NB4 (cell line): Measurements from ENCODE around the gene PIGQ.
A peak's percentile ranks its signal among the peaks of the same experiment; 100 is the strongest.

ENCODE experiments used
- POLR2A ChIP-seq: IDR thresholded peaks from 2 replicates; pipeline ENCODE4 v1.6.1; 2011; ENCODE audit warnings: mild to moderate bottlenecking; ENCODE audit not compliant: insufficient read length; ENCODE audit errors: extremely low read depth
- TF ChIP-seq, protein P1 (sequence below): IDR thresholded peaks from one replicate; pipeline ENCODE4 v1.5.1; 2012; ENCODE audit warnings: low read depth, low read length
- TF ChIP-seq, protein P2 (sequence below): IDR thresholded peaks from 2 replicates; pipeline ENCODE4 v1.6.1; 2011; ENCODE audit warnings: low read depth, low read length

- TF ChIP-seq, protein P1, sequence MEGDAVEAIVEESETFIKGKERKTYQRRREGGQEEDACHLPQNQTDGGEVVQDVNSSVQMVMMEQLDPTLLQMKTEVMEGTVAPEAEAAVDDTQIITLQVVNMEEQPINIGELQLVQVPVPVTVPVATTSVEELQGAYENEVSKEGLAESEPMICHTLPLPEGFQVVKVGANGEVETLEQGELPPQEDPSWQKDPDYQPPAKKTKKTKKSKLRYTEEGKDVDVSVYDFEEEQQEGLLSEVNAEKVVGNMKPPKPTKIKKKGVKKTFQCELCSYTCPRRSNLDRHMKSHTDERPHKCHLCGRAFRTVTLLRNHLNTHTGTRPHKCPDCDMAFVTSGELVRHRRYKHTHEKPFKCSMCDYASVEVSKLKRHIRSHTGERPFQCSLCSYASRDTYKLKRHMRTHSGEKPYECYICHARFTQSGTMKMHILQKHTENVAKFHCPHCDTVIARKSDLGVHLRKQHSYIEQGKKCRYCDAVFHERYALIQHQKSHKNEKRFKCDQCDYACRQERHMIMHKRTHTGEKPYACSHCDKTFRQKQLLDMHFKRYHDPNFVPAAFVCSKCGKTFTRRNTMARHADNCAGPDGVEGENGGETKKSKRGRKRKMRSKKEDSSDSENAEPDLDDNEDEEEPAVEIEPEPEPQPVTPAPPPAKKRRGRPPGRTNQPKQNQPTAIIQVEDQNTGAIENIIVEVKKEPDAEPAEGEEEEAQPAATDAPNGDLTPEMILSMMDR: peak; percentile 24
- TF ChIP-seq, protein P2, sequence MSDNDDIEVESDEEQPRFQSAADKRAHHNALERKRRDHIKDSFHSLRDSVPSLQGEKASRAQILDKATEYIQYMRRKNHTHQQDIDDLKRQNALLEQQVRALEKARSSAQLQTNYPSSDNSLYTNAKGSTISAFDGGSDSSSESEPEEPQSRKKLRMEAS: no peak
- no peak for TF ChIP-seq POLR2A
These were observed 41.0 kb downstream of the PIGQ start for GRCh38 chr16:610513-611381.
